T-helper 2 cell treated with Interferon-gamma antibody and Interleukin-4, amounts not matched to agents 5 μg/mL and 100 μg/mL, for 36 hours (primary cell): Measurements from ENCODE around the gene AMDHD2.
"Not testable (repeated sequence)": the region's sequence is repeated elsewhere in the genome, so short reads cannot be mapped to it uniquely, and the experiment has no call there.

Source experiments
- DNase-seq: peaks from one replicate; pipeline ENCODE4 v3.0.0; 2021; ENCODE audit warnings: low spot score
- H3K27ac Mint-ChIP-seq: one replicate; pipeline ENCODE4 v1.8.0; 2021; ENCODE audit warnings: mild to moderate bottlenecking, mixed read lengths
- H3K27me3 Mint-ChIP-seq: one replicate; pipeline ENCODE4 v1.8.0; 2021; ENCODE audit warnings: low read depth, mixed read lengths
- H3K36me3 Mint-ChIP-seq: one replicate; pipeline ENCODE4 v1.8.0; 2021; ENCODE audit warnings: low read depth, mixed read lengths
- H3K4me1 Mint-ChIP-seq: one replicate; pipeline ENCODE4 v1.8.0; 2021; ENCODE audit warnings: low read depth, mixed read lengths
- H3K4me3 Mint-ChIP-seq: one replicate; pipeline ENCODE4 v1.8.0; 2022; ENCODE audit warnings: mild to moderate bottlenecking, moderate library complexity, mixed read lengths
- H3K9me3 Mint-ChIP-seq: one replicate; pipeline ENCODE4 v1.8.0; 2021; ENCODE audit warnings: mixed read lengths

Gene AMDHD2

GRCh38 chr16:2567506-2567905 is 47.3 kb downstream of the AMDHD2 start:
- H3K9me3 Mint-ChIP-seq, H3K36me3 Mint-ChIP-seq, H3K27me3 Mint-ChIP-seq, H3K27ac Mint-ChIP-seq, H3K4me1 Mint-ChIP-seq, DNase-seq, H3K4me3 Mint-ChIP-seq: not testable (repeated sequence)

- H3K4me3 Mint-ChIP-seq, DNase-seq, H3K27ac Mint-ChIP-seq, H3K9me3 Mint-ChIP-seq, H3K36me3 Mint-ChIP-seq, H3K27me3 Mint-ChIP-seq, H3K4me1 Mint-ChIP-seq: not testable (repeated sequence)
Measured at GRCh38 chr16:2568573-2568972, 48.4 kb downstream of the AMDHD2 start.

- DNase-seq, H3K36me3 Mint-ChIP-seq, H3K27me3 Mint-ChIP-seq, H3K4me1 Mint-ChIP-seq, H3K9me3 Mint-ChIP-seq, H3K27ac Mint-ChIP-seq, H3K4me3 Mint-ChIP-seq: not testable (repeated sequence)
Measured at GRCh38 chr16:2572704-2573103, 52.5 kb downstream of the AMDHD2 start.

GRCh38 chr16:2575839-2576238 is 55.7 kb downstream of the AMDHD2 start:
- not testable (repeated sequence) for H3K9me3 Mint-ChIP-seq, H3K4me1 Mint-ChIP-seq, H3K27ac Mint-ChIP-seq, H3K4me3 Mint-ChIP-seq, H3K36me3 Mint-ChIP-seq, DNase-seq, H3K27me3 Mint-ChIP-seq

GRCh38 chr16:2577044-2577443 is 56.9 kb downstream of the AMDHD2 start:
- not testable (repeated sequence) for H3K36me3 Mint-ChIP-seq, DNase-seq, H3K4me3 Mint-ChIP-seq, H3K27me3 Mint-ChIP-seq, H3K4me1 Mint-ChIP-seq, H3K27ac Mint-ChIP-seq, H3K9me3 Mint-ChIP-seq

GRCh38 chr16:2578905-2579304 is 58.7 kb downstream of the AMDHD2 start:
- H3K27me3 Mint-ChIP-seq, DNase-seq, H3K9me3 Mint-ChIP-seq, H3K4me1 Mint-ChIP-seq, H3K36me3 Mint-ChIP-seq, H3K27ac Mint-ChIP-seq, H3K4me3 Mint-ChIP-seq: not testable (repeated sequence)

- H3K36me3 Mint-ChIP-seq, H3K27me3 Mint-ChIP-seq, H3K27ac Mint-ChIP-seq, H3K4me1 Mint-ChIP-seq, H3K4me3 Mint-ChIP-seq, DNase-seq, H3K9me3 Mint-ChIP-seq: not testable (repeated sequence)
Measured at GRCh38 chr16:2580143-2580542, 60.0 kb downstream of the AMDHD2 start.

- H3K4me1 Mint-ChIP-seq, H3K27me3 Mint-ChIP-seq, H3K4me3 Mint-ChIP-seq, H3K36me3 Mint-ChIP-seq, DNase-seq, H3K27ac Mint-ChIP-seq, H3K9me3 Mint-ChIP-seq: not testable (repeated sequence)
Measured at GRCh38 chr16:2580818-2581217, 60.6 kb downstream of the AMDHD2 start.
